Upper lobe of left lung (tissue), 6 donors: ENCODE data around the gene PTPRR. TPM values are rescaled to one million over a fixed set of nuclear protein-coding genes. Genes with fewer than 3 reads are reported as not detected.

Source experiments
- ATAC-seq, 2 donors: fragments of 200-7000 bp; cut with Tn5 transposase; one replicate each; pipeline ENCODE4 v1.9.1; 2022; ENCODE audit warnings: mild to moderate bottlenecking in 2 of 2, moderate library complexity in 2 of 2; ENCODE audit not compliant: low FRiP score in 2 of 2
- DNase-seq, 2 donors: peaks; one replicate each; pipeline ENCODE4 v3.0.0-alpha.2; 2019 to 2020
- H3K27ac ChIP-seq, 4 donors: fragments of 200-600 bp; sonication (generic); one replicate each; pipeline ENCODE4 v1.5.1; 2016 to 2019
- H3K27me3 ChIP-seq, 4 donors: fragments of 200-600 bp; sonication (generic); one replicate each; pipeline ENCODE4 v1.5.1; 2017 to 2019
- H3K36me3 ChIP-seq, 4 donors: fragments of 200-600 bp; sonication (generic); one replicate each; pipeline ENCODE4 v1.5.1; 2016 to 2019
- H3K4me1 ChIP-seq, 4 donors: fragments of 200-600 bp; sonication (generic); one replicate each; pipeline ENCODE4 v1.5.1; 2018 to 2019
- H3K4me3 ChIP-seq, 4 donors: fragments of 200-600 bp; sonication (generic); one replicate each; pipeline ENCODE4 v1.5.1; 2017 to 2019; ENCODE audit warnings: mild to moderate bottlenecking in 2 of 4, moderate library complexity in 1 of 4
- H3K9me3 ChIP-seq, 4 donors: fragments of 200-600 bp; sonication (generic); one replicate each; pipeline ENCODE4 v1.5.1; 2018 to 2019
- CTCF ChIP-seq, 6 experiments: fragments of 450-650 bp in 4 of 6; fragments of 200-600 bp in 2 of 6; sonication (generic) in 2 of 6; IDR thresholded peaks; one replicate each; pipeline ENCODE4 v1.5.1; 2016 to 2019; ENCODE audit warnings: antibody characterized with exemption in 6 of 6
- EP300 ChIP-seq, 4 donors: sonication (generic); formaldehyde crosslinking; IDR thresholded peaks; one replicate each; pipeline ENCODE4 v1.5.1; 2017; ENCODE audit warnings: antibody characterized with exemption in 4 of 4, control low read depth in 2 of 4
- POLR2A ChIP-seq, 4 donors: fragments of 450-650 bp; IDR thresholded peaks; one replicate each; pipeline ENCODE4 v1.5.1; 2016 to 2017; ENCODE audit warnings: antibody characterized with exemption in 4 of 4, mild to moderate bottlenecking in 2 of 4
- POLR2AphosphoS5 ChIP-seq, 2 donors: sonication (generic); formaldehyde crosslinking; IDR thresholded peaks; one replicate each; pipeline ENCODE4 v1.5.1; 2017; ENCODE audit warnings: antibody characterized with exemption in 2 of 2
- WGBS, 2 donors: methylation state at CpG; one replicate each; pipeline ENCODE4 v1.1.5; 2017 to 2018; 5-methylcytosine and 5-hydroxymethylcytosine counted together
- total RNA-seq, 6 donors: library from RNA; depleted of rRNA in 4 of 6; stranded (reverse); fragments of >200 nt in 4 of 6; gene quantifications; one replicate each; pipeline versions ENCODE4 v1.1.0 to v1.2.1, GENCODE V29; 2016 to 2021
- donor health status: DM: no; HTN: no; CAD: no; lungs with moderate emphysema.
- donor health status: DM: no; HTN: yes; CAD: no; lungs with severe emphysema.

Gene PTPRR
- total RNA-seq, 6 donors from 2014 or later, result 0.30 to 2.7 (median 0.79) TPM; not detected in 1

GRCh38 chr12:70919176-70919575 lies 1.4 kb downstream of the PTPRR start:
- 74 to 83% methylated on average over 2 of the region's 2 CpGs for WGBS, 2 donors
- DNase-seq (no peak), ATAC-seq (no peak)
- Histone ChIP-seq H3K36me3 (no peaks in the 10 kb centered on the region), H3K9me3 (no peaks in the 10 kb centered on the region), H3K27ac (no peak overlapping the region), H3K4me1 (peaks cover 0 to 7% (median 4%) of the 10 kb centered on the region in 4 donors), H3K27me3 (no peaks in the 10 kb centered on the region), H3K4me3 (no peak overlapping the region)
- TF ChIP-seq EP300 (IDR thresholded peaks at IDR 0.05) (no peak), POLR2AphosphoS5 (IDR thresholded peaks at IDR 0.05) (no peak), CTCF (IDR thresholded peaks at IDR 0.05) (no peak), POLR2A (IDR thresholded peaks at IDR 0.05) (no peak)

- H3K4me3 ChIP-seq, result no peak overlapping the region
- no peak for TF ChIP-seq EP300 (IDR thresholded peaks at IDR 0.05)
- no peak for TF ChIP-seq POLR2AphosphoS5 (IDR thresholded peaks at IDR 0.05)
- TF ChIP-seq POLR2A (IDR thresholded peaks at IDR 0.05), result no peak
- TF ChIP-seq CTCF (IDR thresholded peaks at IDR 0.05), result no peak
- no peaks in the 10 kb centered on the region for H3K27me3 ChIP-seq
- peaks cover 0 to 7% (median 4%) of the 10 kb centered on the region in 4 donors for H3K4me1 ChIP-seq
- H3K36me3 ChIP-seq, result no peaks in the 10 kb centered on the region
- H3K9me3 ChIP-seq, result no peaks in the 10 kb centered on the region
- H3K27ac ChIP-seq, result no peak overlapping the region
- DNase-seq (no peak), ATAC-seq (no peak)
- whole genome bisulfite sequencing, 2 donors, result 85 to 97% methylated on average over 1 of the region's 1 CpG
Measured at GRCh38 chr12:70918321-70918720, 2.2 kb downstream of the PTPRR start.

- Histone ChIP-seq H3K27me3 (no peaks in the 10 kb centered on the region), H3K4me1 (no peaks in the 10 kb centered on the region), H3K27ac (no peak overlapping the region), H3K9me3 (no peaks in the 10 kb centered on the region), H3K4me3 (no peak overlapping the region), H3K36me3 (no peaks in the 10 kb centered on the region)
- WGBS, 2 donors, result 55 to 84% methylated on average over 1 of the region's 1 CpG
- TF ChIP-seq POLR2A (IDR thresholded peaks at IDR 0.05) (no peak), CTCF (IDR thresholded peaks at IDR 0.05) (no peak), POLR2AphosphoS5 (IDR thresholded peaks at IDR 0.05) (no peak), EP300 (IDR thresholded peaks at IDR 0.05) (no peak)
- DNase-seq, result no peak
- no peak for ATAC-seq
Measured at GRCh38 chr12:70910666-70911065, 9.9 kb downstream of the PTPRR start.

- no peak for DNase-seq
- TF ChIP-seq CTCF (IDR thresholded peaks at IDR 0.05) (no peak), POLR2A (IDR thresholded peaks at IDR 0.05) (no peak), POLR2AphosphoS5 (IDR thresholded peaks at IDR 0.05) (no peak), EP300 (IDR thresholded peaks at IDR 0.05) (no peak)
- H3K36me3 ChIP-seq, result no peaks in the 10 kb centered on the region
- no peak overlapping the region for H3K4me3 ChIP-seq
- no peaks in the 10 kb centered on the region for H3K4me1 ChIP-seq
- H3K27me3 ChIP-seq, result no peaks in the 10 kb centered on the region
- WGBS, 2 donors, result 29 to 73% methylated on average over 1 of the region's 1 CpG
- no peak for ATAC-seq
- no peaks in the 10 kb centered on the region for H3K9me3 ChIP-seq
- H3K27ac ChIP-seq, result no peak overlapping the region
Measured at GRCh38 chr12:70908978-70909377, 11.6 kb downstream of the PTPRR start.

GRCh38 chr12:70907412-70907811 lies 13.1 kb downstream of the PTPRR start:
- WGBS, 2 donors, result 48 to 92% methylated on average over 2 of the region's 2 CpGs
- no peak overlapping the region for H3K27ac ChIP-seq

More at GRCh38 chr12:70907412-70907811, 13.1 kb downstream of the PTPRR start:
- ATAC-seq, result no peak
- Histone ChIP-seq H3K27me3 (no peaks in the 10 kb centered on the region), H3K36me3 (no peaks in the 10 kb centered on the region), H3K4me1 (no peaks in the 10 kb centered on the region), H3K4me3 (no peak overlapping the region), H3K9me3 (no peaks in the 10 kb centered on the region)
- no peak for DNase-seq
- no peak for TF ChIP-seq POLR2AphosphoS5 (IDR thresholded peaks at IDR 0.05)
- TF ChIP-seq CTCF (IDR thresholded peaks at IDR 0.05), result no peak
- no peak for TF ChIP-seq EP300 (IDR thresholded peaks at IDR 0.05)
- TF ChIP-seq POLR2A (IDR thresholded peaks at IDR 0.05), result no peak
